OCI-LY3 (cell line): Measurements from ENCODE around the gene XXYLT1.

Source experiments
- H2AFZ ChIP-seq: fragments of 200-600, 300-600 bp; shearing (Covaris generic); 2 replicates; pipeline ENCODE4 v1.6.0; 2014; ENCODE audit warnings: antibody characterized with exemption, low read depth, low read length
- H3K27ac ChIP-seq: fragments of 200-600, 300-600 bp; sonication (generic); 2 replicates; pipeline ENCODE4 v1.5.1; 2014; ENCODE audit warnings: mild to moderate bottlenecking, low read length, moderate library complexity, mixed read lengths
- H3K27me3 ChIP-seq: fragments of 200-600, 300-600 bp; sonication (generic); 2 replicates; pipeline ENCODE4 v1.6.1; 2014; ENCODE audit warnings: low read depth, low read length, mixed read lengths
- H3K36me3 ChIP-seq: fragments of 200-600, 300-600 bp; sonication (generic); replicated peaks from 2 replicates; pipeline ENCODE3; 2014; ENCODE audit warnings: low read depth, low read length, mixed read lengths
- H3K4me1 ChIP-seq: fragments of 300-600, 200-600 bp; sonication (generic); 2 replicates; pipeline ENCODE4 v1.6.1; 2014; ENCODE audit warnings: low read length, mixed read lengths
- H3K4me2 ChIP-seq: fragments of 200-600, 300-600 bp; sonication (generic); 2 replicates; pipeline ENCODE4 v1.6.1; 2014; ENCODE audit warnings: low read length, mixed read lengths
- H3K4me3 ChIP-seq: fragments of 300-600, 200-600 bp; sonication (generic); 2 replicates; pipeline ENCODE4 v1.5.1; 2014; ENCODE audit warnings: antibody characterized with exemption, mild to moderate bottlenecking, low read length, moderate library complexity
- H3K79me2 ChIP-seq: fragments of 300-600, 200-600 bp; shearing (Covaris generic); 2 replicates; pipeline ENCODE4 v1.6.1; 2014; ENCODE audit warnings: mild to moderate bottlenecking, low read length, mixed read lengths
- H3K9ac ChIP-seq: fragments of 300-600, 200-600 bp; shearing (Covaris generic); 2 replicates; pipeline ENCODE4 v1.6.0; 2014; ENCODE audit warnings: mild to moderate bottlenecking, low read length, moderate library complexity
- H3K9me3 ChIP-seq: fragments of 200-600, 300-600 bp; shearing (Covaris generic); 2 replicates; pipeline ENCODE4 v1.6.1; 2014; ENCODE audit warnings: low read length, mixed read lengths; ENCODE audit not compliant: insufficient read depth
- H4K20me1 ChIP-seq: fragments of 200-600, 300-600 bp; sonication (generic); 2 replicates; pipeline ENCODE4 v1.6.1; 2016; ENCODE audit warnings: low read length, mixed read lengths; ENCODE audit not compliant: insufficient read depth
- EZH2phosphoT487 ChIP-seq: fragments of 200-600 bp; shearing (Covaris generic); IDR thresholded peaks from 2 replicates; pipeline ENCODE4 v1.6.1; 2018; ENCODE audit warnings: antibody characterized with exemption, mixed run types, low read depth
- TF ChIP-seq, protein P1 (sequence below): fragments of 200-600, 300-600 bp; sonication (generic); IDR thresholded peaks from 2 replicates; pipeline ENCODE4 v1.5.1; 2014; ENCODE audit warnings: antibody characterized with exemption, low read length, low read depth

The XXYLT1 gene

DNA sequence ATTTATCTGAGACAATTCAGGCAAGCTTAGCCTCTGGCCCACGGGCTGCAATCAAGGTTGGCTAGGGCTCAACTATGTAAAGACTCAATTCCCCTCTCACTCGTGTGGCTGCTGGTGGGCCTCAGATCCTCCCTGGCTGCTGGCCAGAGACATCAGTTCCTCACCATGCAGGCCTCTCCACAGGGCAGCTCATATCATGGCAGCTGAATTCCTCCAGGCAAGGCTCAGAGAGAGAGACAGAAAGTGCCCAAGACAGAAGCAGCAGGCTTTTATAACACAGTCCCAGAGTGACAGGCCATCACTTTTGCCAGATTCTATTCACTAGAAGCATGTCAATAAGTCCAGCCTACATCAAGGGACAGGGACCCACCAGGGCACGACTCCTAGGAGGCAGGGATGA lies 63.2 kb downstream of the XXYLT1 start:
- Histone ChIP-seq H3K27me3 (no peaks in the 10 kb centered on the region), H3K27ac (peak overlapping the region; percentile 95), H3K36me3 (peaks cover 7% of the 10 kb centered on the region), H3K4me1 (peaks cover 62% of the 10 kb centered on the region), H3K9ac (peak overlapping the region; percentile 79), H3K4me2 (peak overlapping the region; percentile 59), H3K79me2 (peaks cover 24% of the 10 kb centered on the region), H3K9me3 (no peaks in the 10 kb centered on the region), H3K4me3 (peak overlapping the region; percentile 34), H4K20me1 (no peaks in the 10 kb centered on the region), H2AFZ (no peak overlapping the region)
- TF ChIP-seq EZH2phosphoT487, result no peak
- TF ChIP-seq, protein P1, sequence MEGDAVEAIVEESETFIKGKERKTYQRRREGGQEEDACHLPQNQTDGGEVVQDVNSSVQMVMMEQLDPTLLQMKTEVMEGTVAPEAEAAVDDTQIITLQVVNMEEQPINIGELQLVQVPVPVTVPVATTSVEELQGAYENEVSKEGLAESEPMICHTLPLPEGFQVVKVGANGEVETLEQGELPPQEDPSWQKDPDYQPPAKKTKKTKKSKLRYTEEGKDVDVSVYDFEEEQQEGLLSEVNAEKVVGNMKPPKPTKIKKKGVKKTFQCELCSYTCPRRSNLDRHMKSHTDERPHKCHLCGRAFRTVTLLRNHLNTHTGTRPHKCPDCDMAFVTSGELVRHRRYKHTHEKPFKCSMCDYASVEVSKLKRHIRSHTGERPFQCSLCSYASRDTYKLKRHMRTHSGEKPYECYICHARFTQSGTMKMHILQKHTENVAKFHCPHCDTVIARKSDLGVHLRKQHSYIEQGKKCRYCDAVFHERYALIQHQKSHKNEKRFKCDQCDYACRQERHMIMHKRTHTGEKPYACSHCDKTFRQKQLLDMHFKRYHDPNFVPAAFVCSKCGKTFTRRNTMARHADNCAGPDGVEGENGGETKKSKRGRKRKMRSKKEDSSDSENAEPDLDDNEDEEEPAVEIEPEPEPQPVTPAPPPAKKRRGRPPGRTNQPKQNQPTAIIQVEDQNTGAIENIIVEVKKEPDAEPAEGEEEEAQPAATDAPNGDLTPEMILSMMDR, result no peak

DNA sequence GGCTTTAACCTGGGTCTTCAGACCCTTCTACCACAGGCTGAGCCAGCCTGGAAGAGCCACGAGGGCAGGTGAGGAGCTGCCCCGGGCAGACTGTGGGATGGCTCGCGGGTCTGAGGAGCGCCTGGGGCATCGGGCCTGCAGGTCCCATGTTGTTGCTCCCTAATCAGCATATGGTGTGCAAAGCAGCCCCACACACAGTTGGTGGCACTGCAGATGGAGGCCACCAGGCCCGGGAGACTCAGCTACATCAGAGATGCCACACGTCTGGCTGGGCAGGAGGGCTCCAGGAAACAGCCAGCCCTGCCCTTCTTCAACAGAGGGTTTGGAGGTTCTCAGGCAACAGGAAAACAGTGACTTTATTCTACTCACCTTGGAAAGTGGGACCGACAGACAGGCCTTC lies 63.9 kb downstream of the XXYLT1 start:
- H3K4me1 ChIP-seq, result peaks cover 62% of the 10 kb centered on the region
- peak overlapping the region; percentile 95 for H3K27ac ChIP-seq
- no peak overlapping the region for H3K4me3 ChIP-seq
- H3K27me3 ChIP-seq, result no peaks in the 10 kb centered on the region
- peak overlapping the region; percentile 79; the same call in 1 of the 2 replicates for H3K9ac ChIP-seq
- TF ChIP-seq EZH2phosphoT487, result no peak
- TF ChIP-seq, protein P1, result no peak
- peak overlapping the region; percentile 59; the same call in 1 of the 2 replicates for H3K4me2 ChIP-seq
- no peaks in the 10 kb centered on the region for H4K20me1 ChIP-seq
- H3K79me2 ChIP-seq, result peaks cover 24% of the 10 kb centered on the region
- peaks cover 7% of the 10 kb centered on the region for H3K36me3 ChIP-seq
- no peak overlapping the region for H2AFZ ChIP-seq
- H3K9me3 ChIP-seq, result no peaks in the 10 kb centered on the region

DNA sequence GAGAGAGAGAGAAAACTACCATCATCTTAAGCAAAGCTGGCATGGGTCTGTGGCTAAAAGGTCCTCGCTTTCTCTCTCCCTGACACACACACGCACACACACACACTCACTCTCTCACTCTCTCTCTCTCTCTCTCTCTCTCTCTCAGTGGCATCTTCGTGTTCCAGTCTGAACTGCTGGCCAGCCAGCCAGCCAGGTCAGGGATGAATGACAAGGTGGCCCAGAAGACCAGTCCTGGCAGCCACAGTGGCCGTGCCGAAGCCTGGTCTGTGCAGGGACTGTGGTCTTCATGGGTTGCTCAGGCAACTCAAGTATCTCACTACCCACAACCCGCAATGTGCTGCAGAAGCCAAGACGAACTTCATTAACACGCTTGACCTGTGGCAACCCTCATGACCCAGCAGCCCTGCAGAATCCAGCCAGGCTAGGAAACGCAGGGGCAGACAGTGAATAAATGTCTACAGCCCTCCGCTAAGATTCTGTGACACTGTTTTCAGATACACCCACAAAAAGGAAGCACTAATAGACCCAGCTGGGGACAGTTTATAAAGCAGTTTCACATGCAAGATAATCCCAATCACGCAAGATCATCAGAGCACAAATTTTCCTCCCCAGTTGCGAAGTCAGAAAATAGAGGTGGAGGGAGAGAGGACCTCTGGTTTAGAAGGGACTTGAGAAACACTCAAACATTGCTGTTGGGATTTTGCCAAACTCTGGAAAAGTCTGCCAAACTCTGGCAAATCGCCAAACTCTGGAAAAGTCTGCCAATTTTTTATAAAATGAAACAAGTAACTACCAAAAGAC lies 66.4 kb downstream of the XXYLT1 start:
- Histone ChIP-seq H3K9ac (peak overlapping the region; percentile 9; the same call in 1 of the 2 replicates), H3K27ac (no peak overlapping the region), H2AFZ (no peak overlapping the region), H3K4me2 (peak overlapping the region; percentile 43), H4K20me1 (no peaks in the 10 kb centered on the region), H3K4me3 (peak overlapping the region; percentile 1; the same call in 1 of the 2 replicates), H3K4me1 (peaks cover 48% of the 10 kb centered on the region), H3K27me3 (no peaks in the 10 kb centered on the region), H3K36me3 (peaks cover 7% of the 10 kb centered on the region), H3K9me3 (no peaks in the 10 kb centered on the region), H3K79me2 (peaks cover 20% of the 10 kb centered on the region)
- no peak for TF ChIP-seq EZH2phosphoT487
- TF ChIP-seq, protein P1, result no peak

DNA sequence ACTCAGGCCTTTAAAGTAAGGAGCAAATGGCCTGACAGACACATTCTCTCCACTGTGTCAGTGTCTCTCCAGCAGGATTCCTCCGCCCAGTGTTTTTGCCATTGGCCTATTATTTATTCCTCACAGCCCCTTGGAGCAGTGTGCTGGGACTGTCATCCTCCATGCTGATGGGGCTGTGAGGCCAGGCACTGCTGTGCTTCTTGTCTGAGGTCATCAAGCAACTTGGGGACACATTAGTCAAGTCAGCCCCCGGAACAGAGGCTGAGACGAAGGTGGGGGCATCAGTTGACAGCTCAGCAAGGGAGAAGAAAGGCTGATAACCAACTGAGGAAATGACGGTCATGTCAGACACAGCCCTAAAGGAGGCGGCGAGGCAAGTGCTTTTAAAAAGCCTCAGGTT lies 67.4 kb downstream of the XXYLT1 start:
- TF ChIP-seq EZH2phosphoT487, result no peak
- H2AFZ ChIP-seq, result no peak overlapping the region
- H4K20me1 ChIP-seq, result no peaks in the 10 kb centered on the region
- H3K79me2 ChIP-seq, result peaks cover 10% of the 10 kb centered on the region
- H3K27me3 ChIP-seq, result no peaks in the 10 kb centered on the region
- H3K9me3 ChIP-seq, result no peaks in the 10 kb centered on the region
- H3K4me2 ChIP-seq, result no peak overlapping the region
- peaks cover 7% of the 10 kb centered on the region for H3K36me3 ChIP-seq
- no peak overlapping the region for H3K27ac ChIP-seq
- H3K9ac ChIP-seq, result no peak overlapping the region
- peaks cover 41% of the 10 kb centered on the region for H3K4me1 ChIP-seq
- no peak overlapping the region for H3K4me3 ChIP-seq
